Central memory CD4-positive, alpha-beta T cell (primary cell): Measurements from ENCODE around the gene PPP6R2.

Experiments used
- DNase-seq: peaks from one replicate; pipeline ENCODE4 v3.0.0; 2022

The PPP6R2 gene

DNA sequence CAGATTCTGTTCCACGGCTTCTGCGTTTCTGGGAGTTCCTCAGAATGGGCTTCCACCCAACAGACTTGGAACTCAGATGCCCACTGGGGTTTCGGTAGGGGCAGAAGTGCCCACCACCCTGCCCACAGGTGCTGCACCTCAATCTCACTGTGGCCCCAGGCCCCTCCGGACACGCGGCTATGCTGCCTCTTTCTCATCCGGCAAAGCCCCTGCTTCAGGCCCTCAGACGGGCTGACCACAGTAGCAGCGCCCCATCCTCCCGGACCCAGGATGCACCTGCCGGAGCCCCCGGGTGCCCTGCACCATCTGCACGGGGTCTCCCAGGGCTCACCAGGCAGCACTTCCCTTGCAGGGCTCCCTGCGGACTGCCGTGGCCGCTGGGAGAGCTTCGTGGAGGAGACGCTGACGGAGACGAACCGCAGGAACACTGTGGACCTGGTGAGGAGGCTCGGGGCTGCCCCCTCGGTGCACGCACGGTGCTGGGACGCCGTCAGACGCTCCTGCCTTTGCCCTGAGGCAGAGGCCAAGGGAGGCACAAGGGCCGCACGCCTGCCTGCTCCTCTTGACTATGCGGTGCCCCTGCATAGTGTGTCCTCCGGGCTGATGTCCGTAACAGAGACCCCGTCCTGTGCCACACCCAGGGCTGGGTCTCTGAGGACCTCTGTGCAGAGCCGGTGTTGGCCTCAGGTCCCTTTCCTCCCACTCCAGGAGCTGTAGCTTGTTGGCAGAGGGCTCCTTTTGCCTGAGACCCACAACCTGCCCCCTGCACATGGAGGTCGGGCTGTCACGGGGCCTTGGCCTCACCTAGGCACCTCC is 93.1 kb downstream of the PPP6R2 start:
- DNase-seq: no peak

- DNase-seq: no peak
Observed at GRCh38 chr22:50436841-50437341, 93.8 kb downstream of the PPP6R2 start.

DNA sequence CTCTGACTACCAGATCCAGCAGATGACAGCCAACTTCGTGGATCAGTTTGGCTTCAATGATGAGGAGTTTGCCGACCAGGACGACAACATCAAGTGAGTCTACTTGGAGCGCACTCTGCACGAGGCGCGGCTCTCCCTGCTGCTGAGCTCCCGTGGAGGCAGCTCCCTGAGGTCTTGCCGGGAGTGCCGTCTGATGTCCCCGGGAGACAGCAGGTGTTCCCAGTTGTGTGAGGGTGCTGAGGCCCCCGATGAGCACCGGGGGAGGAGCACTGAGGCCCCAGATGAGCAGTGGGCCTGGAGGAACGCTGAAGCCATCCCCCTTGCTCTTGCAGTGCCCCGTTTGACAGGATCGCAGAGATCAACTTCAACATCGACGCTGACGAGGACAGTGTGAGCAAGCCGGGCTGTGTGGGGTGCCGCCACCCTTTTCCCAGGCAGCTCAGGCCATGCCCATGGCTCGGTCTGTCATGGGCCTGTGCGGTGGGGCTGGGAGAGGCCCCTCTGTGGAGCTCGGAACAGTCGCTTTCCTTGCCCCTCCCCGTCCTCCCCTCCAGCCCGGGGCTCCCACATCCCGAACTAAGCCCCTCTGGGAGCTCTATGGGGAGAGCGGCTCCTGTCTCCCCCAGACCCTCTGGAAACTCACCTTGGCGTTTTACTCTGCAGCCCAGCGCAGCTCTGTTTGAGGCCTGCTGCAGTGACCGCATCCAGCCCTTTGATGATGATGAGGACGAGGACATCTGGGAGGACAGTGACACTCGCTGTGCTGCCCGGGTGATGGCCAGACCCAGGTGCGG is 94.6 kb downstream of the PPP6R2 start:
- no peak for DNase-seq

- no peak for DNase-seq
Observed at GRCh38 chr22:50438305-50439275, 95.5 kb downstream of the PPP6R2 start.

GRCh38 chr22:50439314-50439870 is 96.3 kb downstream of the PPP6R2 start:
- DNase-seq: no peak

GRCh38 chr22:50439871-50440331 is 96.8 kb downstream of the PPP6R2 start:
- DNase-seq: no peak

DNA sequence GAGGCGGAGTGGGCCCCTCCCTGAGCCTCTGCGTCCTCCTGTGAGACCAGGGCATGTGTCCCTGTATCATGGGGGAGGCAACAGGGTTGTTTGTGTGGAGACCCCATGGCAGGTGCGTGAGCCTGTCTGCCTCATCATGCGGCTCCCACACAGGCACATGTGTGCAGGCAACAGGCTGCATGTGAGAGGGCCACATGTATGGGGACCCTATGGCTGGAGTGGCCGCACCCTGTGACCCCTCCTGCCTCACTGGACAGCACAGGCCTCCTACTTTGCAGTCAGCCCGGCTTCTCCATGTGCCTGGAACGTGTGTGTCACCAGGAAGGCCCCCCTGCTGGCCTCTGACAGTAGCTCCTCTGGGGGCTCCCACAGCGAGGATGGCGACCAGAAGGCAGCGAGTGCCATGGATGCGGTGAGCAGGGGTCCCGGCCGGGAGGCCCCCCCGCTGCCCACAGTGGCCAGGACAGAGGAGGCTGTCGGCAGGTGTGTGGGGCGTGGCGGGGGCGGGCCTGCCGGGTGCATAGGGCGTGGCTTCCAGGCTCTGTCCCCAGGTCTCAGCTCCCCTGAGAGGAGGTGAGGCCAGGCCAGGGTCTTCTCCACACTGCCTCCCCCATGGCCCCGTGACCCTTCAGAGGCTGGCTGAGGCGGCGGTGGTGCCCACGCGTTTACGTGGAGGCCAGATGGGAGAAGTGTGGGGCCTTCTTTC is 97.6 kb downstream of the PPP6R2 start:
- no peak for DNase-seq

- DNase-seq: no peak
Observed at GRCh38 chr22:50441428-50441993, 98.4 kb downstream of the PPP6R2 start.

DNA sequence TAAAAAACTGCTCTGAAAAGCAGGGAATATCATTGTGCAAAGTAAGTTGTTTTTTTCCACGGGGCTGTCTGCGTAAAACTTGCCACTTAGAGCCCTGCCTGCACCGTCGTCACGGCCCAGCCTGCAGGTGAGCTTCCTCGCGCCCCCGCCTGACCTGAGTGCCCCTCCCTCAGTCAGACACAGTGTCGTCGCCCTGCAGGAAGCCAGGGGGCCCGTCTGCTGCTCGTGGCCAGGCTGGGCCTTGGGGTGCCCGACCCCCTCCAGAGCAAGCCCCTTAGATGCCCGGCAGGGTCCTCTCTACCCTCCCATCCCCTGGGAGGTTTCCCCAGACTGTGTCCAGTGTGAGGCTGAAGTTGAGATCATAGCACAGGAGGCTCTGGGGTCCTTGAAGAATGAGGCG is 100.1 kb downstream of the PPP6R2 start:
- no peak for DNase-seq

DNA sequence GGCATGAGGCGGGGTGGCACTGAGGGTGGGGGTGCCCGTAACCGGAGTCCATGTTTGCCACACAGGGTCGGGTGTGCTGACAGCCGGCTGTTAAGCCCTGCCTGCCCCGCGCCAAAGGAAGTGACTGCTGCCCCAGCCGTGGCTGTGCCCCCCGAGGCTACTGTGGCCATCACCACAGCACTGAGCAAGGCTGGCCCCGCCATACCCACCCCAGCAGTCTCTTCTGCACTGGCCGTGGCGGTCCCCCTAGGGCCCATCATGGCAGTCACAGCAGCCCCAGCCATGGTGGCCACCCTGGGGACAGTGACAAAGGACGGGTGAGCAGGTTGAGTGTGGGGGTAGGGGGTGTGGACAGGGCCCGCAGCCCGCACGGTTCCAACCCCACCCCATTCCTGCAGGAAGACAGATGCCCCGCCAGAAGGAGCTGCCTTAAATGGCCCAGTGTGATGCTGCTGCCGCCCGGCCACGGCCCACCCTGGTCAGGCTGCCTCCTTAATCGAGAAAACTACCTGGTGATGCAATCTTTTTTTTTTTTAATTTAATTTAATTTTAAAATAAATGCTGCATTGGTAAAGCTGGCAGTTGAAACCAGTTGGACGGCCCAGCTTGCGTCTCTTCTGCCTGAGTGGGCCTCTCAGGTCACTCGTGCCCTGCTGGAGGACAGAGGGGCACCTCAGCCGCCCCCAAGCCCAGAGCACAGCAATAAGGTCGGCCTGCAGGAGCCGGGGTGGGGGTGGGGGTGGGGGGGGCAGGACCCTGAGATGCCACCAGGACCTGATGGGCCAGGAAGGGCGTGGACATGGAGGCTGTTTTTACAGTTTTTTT is 100.9 kb downstream of the PPP6R2 start:
- no peak for DNase-seq

DNA sequence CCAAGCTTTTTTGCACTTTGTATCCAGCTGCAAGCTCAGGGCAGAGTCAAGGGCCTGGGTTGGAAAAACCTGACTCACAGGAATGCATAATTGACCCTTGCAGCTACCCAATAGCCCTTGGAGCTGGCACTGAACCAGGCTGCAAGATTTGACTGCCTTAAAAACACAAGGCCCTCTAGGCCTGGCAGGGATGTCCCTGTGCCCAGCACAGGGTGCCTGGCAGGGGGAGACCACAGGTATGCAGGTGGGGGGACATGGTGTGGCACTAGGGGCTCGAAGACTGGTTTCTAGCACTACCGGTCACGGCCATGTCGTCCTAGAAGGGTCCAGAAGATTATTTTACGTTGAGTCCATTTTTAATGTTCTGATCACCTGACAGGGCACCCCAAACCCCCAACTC is 101.5 kb downstream of the PPP6R2 start:
- DNase-seq: no peak

DNA sequence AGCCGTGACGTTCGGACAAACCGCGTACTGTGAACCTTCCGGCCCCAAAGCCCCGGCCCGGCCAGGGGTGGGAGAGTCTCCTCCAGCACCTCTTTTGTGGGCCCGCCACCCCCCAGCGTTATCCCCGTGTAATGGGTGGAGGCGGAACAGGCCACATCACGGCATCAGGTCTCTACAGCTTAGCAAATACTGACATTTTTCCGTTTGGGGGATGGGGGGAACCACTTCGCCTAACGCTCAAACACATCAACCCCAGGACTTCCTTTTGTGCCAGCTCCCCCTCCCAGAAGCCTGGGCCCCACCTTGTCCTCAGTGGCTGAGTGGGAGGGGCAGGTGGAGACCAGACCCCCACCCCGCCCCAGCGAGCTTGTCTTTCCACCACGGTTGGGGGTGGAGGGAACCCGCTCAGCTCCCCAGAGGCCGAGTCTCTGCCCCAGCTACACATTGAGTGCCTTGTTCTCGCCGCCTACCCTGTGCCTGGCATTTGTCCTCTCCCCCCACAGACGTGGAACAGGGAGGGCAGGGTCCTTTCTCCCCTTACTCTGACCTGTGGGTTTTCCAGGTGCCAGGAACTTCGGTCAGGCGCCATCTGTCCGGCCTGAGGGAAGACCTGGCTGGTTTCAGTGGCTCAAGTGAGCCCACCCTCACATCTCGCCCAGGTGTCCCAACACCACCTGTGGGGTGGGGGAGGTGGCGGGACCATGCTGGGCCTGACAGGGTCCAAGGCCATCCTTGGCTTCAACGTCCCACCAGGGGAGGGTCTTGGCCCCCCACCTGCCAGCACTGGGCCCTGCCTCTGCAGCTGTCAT is 102.1 kb downstream of the PPP6R2 start:
- DNase-seq: no peak

GRCh38 chr22:50445880-50446707 is 103.0 kb downstream of the PPP6R2 start:
- no peak for DNase-seq

DNA sequence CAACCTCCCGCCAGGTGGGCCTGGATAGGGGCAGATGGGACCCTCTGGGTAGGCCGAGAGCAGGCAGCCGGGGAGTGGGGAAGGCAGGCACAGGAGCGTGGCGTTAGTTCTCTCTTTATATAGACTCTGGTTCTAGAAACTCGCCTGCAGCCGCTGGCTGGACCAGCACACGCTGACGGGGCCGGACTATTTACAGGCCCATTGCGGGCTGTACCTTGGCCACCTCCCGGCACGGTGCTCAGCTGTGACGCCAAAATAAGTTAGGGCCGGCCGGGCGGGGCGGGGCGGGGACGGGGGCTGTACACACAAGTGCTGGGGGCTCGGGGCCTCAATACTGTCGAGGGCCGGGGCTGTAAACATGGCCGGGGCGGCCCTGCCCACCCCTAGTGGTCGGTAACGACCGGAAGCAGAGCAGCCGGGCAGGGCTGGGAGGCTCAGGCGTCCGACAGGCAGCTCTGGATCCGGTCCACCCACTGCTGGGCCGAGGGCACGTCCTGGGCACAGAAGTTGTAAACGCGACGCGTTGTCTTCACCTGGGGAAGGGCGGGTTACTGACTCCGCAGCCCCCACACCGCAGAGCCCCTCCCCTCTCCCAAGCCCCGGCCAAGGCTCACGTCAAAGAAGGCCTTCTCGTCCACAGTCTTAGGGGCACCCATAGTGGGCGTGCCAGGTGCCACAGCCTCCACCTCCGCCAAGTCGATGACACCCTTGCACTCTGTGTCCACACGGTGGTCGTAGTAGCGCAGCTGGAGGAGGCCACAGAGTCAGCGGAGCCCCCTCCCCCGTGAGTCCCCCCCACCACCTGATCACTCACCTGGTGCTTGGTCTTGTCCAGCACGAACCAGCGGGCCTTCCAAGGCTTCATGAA is 103.8 kb downstream of the PPP6R2 start:
- DNase-seq: no peak

DNA sequence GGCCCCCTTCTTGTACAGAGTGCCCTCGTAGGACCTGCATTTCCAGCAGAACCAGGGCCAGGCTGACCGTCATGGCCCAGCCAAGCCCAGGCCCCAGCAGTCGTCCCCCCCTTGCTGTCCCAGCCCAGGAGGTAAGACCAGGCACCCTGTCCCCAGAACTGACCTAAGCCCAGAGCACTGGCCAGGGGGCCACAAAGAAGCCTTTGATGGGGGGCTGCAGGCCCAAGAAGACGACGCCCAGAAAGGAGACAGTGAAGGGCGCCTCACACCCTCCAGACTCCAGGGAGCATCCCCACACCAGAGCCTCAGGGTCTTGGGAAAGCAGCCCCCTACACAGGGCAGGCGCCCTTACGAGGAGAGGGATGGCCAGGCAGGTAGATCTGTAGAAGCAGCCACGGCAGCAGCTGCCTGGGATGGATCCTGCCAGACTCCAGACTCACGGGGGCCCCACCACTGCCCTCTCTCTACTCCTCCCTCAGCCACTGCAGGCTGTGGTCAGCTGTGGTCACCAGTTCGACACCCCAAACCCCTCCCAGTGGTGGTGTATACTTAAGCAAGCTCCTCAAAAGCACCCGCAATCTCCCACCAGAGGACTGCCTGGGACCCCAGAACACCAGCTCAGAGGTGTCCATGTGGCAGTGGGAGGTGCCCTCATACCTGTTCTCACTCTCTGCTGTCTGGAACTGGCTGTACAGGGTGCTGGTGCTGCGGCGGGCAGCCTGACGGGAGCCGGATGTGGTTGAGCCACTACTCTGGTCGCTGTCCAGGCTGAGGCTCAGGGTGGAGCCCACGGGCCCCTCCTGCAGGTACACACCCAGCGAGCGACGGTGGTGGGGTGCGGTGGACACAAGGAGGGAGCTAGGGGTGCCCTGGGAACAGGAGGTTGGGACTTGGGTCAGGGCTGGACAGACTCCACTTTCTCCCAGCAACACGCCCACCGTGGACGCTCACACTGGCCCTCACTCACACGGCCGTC is 104.7 kb downstream of the PPP6R2 start:
- no peak for DNase-seq

- no peak for DNase-seq
Observed at GRCh38 chr22:50452649-50453048, 109.5 kb downstream of the PPP6R2 start.
